ENCODE measurements around the gene SLC34A2.

The SLC34A2 gene

DNA sequence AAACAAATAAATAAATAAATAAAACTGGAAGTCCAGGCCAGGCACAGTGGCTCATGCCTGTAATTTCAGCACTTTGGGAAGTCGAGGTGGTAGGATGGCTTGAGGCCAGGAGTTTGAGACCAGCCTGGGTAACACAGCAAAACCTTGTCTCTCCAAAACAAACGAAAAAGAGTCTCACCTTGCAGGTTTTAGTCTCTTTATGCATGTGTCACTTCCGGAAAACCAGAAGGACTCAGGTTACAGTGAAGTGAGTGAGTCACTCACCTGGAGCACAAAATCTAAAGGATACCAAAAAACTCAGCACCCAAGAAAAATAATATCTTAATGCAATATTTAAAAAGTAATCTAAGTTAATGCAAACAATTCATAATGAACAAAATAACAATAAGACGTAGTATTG lies 20.1 kb upstream of the SLC34A2 start:
- H2AFZ ChIP-seq (ENCODE audit: low read length) = no peak overlapping the region
- H3K9me3 ChIP-seq (ENCODE audit: low read length) = no peaks in the 10 kb centered on the region
- no peaks in the 10 kb centered on the region for H3F3A ChIP-seq (ENCODE audit: insufficient read depth, low read length)
- no peaks in the 10 kb centered on the region for H4K20me1 ChIP-seq (ENCODE audit: insufficient read depth, low read length)
- H3K79me2 ChIP-seq (ENCODE audit: insufficient read depth, low read length) = no peaks in the 10 kb centered on the region
- no peaks in the 10 kb centered on the region for H3K4me1 ChIP-seq (ENCODE audit: insufficient read depth, low read length, severe bottlenecking)
- H3K9ac ChIP-seq (ENCODE audit: low read length) = no peak overlapping the region
- H3K27ac ChIP-seq (ENCODE audit: low read depth, low read length, poor library complexity, severe bottlenecking) = no peak overlapping the region
- no peaks in the 10 kb centered on the region for H3K9me2 ChIP-seq (ENCODE audit: low read depth, low read length)
- H3K36me3 ChIP-seq (ENCODE audit: insufficient read depth, low read length) = no peaks in the 10 kb centered on the region
- H3K4me3 ChIP-seq (ENCODE audit: low read depth, low read length, poor library complexity, severe bottlenecking) = no peak overlapping the region
- TF ChIP-seq, protein P1, sequence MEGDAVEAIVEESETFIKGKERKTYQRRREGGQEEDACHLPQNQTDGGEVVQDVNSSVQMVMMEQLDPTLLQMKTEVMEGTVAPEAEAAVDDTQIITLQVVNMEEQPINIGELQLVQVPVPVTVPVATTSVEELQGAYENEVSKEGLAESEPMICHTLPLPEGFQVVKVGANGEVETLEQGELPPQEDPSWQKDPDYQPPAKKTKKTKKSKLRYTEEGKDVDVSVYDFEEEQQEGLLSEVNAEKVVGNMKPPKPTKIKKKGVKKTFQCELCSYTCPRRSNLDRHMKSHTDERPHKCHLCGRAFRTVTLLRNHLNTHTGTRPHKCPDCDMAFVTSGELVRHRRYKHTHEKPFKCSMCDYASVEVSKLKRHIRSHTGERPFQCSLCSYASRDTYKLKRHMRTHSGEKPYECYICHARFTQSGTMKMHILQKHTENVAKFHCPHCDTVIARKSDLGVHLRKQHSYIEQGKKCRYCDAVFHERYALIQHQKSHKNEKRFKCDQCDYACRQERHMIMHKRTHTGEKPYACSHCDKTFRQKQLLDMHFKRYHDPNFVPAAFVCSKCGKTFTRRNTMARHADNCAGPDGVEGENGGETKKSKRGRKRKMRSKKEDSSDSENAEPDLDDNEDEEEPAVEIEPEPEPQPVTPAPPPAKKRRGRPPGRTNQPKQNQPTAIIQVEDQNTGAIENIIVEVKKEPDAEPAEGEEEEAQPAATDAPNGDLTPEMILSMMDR (IDR thresholded peaks at IDR 0.05; ENCODE audit: low read length) = no peak
- TF ChIP-seq EZH2 (IDR thresholded peaks at IDR 0.05; ENCODE audit: borderline replicate concordance, low read length) = no peak
- no peak overlapping the region for H3K4me2 ChIP-seq (ENCODE audit: low read length)
- no peaks in the 10 kb centered on the region for H3K27me3 ChIP-seq (ENCODE audit: insufficient read depth, low read length)

DNA sequence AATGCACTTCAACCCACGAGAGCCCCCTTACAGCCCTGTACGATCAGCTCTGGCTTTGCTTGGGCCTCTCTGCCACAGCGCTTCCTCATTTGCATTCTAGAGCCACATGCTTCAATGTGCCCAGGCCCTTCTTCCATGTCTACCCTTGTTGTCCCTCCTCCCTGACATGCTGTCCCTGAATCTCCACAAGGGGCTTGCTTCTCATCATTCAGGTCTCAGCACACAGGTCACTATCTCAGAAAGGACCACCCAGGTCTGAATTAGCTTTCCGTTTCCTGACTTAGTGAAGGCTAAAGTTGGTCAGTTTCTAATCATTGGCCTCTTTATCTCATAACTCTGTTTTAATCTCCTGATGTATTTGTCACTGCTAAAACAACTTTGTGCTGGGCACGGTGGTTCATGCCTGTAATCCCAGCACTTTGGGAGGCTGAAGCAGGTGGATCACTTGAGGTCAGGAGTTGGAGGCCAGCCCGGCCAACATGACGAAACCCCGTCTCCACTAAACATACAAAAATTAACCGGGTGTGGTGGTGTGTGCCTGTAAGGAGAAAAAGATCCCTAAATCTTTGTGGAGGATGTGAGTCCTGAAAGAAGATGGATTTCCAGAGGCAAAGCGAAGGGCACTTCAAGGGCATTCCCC lies 17.9 kb upstream of the SLC34A2 start:
- no peak overlapping the region for H3K4me3 ChIP-seq (ENCODE audit: low read depth, low read length, poor library complexity, severe bottlenecking)
- no peaks in the 10 kb centered on the region for H3K27me3 ChIP-seq (ENCODE audit: insufficient read depth, low read length)
- no peak overlapping the region for H3K27ac ChIP-seq (ENCODE audit: low read depth, low read length, poor library complexity, severe bottlenecking)
- H3K9ac ChIP-seq (ENCODE audit: low read length) = no peak overlapping the region
- H3K36me3 ChIP-seq (ENCODE audit: insufficient read depth, low read length) = no peaks in the 10 kb centered on the region
- no peak overlapping the region for H3K4me2 ChIP-seq (ENCODE audit: low read length)
- no peaks in the 10 kb centered on the region for H3F3A ChIP-seq (ENCODE audit: insufficient read depth, low read length)
- no peak overlapping the region for H2AFZ ChIP-seq (ENCODE audit: low read length)
- no peaks in the 10 kb centered on the region for H3K79me2 ChIP-seq (ENCODE audit: insufficient read depth, low read length)
- no peak for TF ChIP-seq EZH2 (IDR thresholded peaks at IDR 0.05; ENCODE audit: borderline replicate concordance, low read length)
- TF ChIP-seq, protein P1 (IDR thresholded peaks at IDR 0.05; ENCODE audit: low read length) = no peak
- no peaks in the 10 kb centered on the region for H4K20me1 ChIP-seq (ENCODE audit: insufficient read depth, low read length)
- no peaks in the 10 kb centered on the region for H3K9me2 ChIP-seq (ENCODE audit: low read depth, low read length)
- no peaks in the 10 kb centered on the region for H3K9me3 ChIP-seq (ENCODE audit: low read length)
- no peaks in the 10 kb centered on the region for H3K4me1 ChIP-seq (ENCODE audit: insufficient read depth, low read length, severe bottlenecking)

DNA sequence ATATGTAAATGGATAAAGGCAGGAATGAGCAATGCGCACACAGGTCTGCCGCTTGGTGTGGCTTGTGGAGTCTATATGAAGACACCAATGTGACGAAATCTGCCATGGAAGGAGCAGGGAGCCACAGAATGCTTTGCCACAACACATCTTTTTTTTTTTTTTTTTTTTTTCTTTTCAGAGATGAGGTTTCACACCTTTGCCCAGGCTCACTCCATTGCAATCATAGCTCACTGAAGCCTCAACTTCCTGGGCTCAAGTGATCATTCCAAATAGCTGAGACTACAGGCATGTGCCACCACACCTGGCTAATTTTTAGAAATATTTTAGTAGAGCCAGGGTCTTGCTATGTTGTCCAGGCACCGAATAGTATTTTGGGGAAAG lies 17.4 kb upstream of the SLC34A2 start:
- H3K4me2 ChIP-seq (ENCODE audit: low read length) = no peak overlapping the region
- no peaks in the 10 kb centered on the region for H3K9me3 ChIP-seq (ENCODE audit: low read length)
- H4K20me1 ChIP-seq (ENCODE audit: insufficient read depth, low read length) = no peaks in the 10 kb centered on the region

More for the DNA sequence above, 17.4 kb upstream of the SLC34A2 start:
- Histone ChIP-seq H3K9me2 (ENCODE audit: low read depth, low read length) (no peaks in the 10 kb centered on the region), H3K4me1 (ENCODE audit: insufficient read depth, low read length, severe bottlenecking) (no peaks in the 10 kb centered on the region), H3K27me3 (ENCODE audit: insufficient read depth, low read length) (no peaks in the 10 kb centered on the region), H3K27ac (ENCODE audit: low read depth, low read length, poor library complexity, severe bottlenecking) (no peak overlapping the region), H2AFZ (ENCODE audit: low read length) (no peak overlapping the region), H3F3A (ENCODE audit: insufficient read depth, low read length) (no peaks in the 10 kb centered on the region), H3K4me3 (ENCODE audit: low read depth, low read length, poor library complexity, severe bottlenecking) (no peak overlapping the region), H3K9ac (ENCODE audit: low read length) (no peak overlapping the region), H3K79me2 (ENCODE audit: insufficient read depth, low read length) (no peaks in the 10 kb centered on the region), H3K36me3 (ENCODE audit: insufficient read depth, low read length) (no peaks in the 10 kb centered on the region)
- TF ChIP-seq, protein P1 (IDR thresholded peaks at IDR 0.05; ENCODE audit: low read length) = no peak
- no peak for TF ChIP-seq EZH2 (IDR thresholded peaks at IDR 0.05; ENCODE audit: borderline replicate concordance, low read length)

Data from OCI-LY1 (cell line).